AG20443 (cell line): ENCODE measurements around the gene PFDN1.

Source experiments
- DNase-seq: peaks from one replicate; pipeline ENCODE4 v3.0.0; 2012; ENCODE audit warnings: low spot score, mixed read lengths

Gene PFDN1

DNA sequence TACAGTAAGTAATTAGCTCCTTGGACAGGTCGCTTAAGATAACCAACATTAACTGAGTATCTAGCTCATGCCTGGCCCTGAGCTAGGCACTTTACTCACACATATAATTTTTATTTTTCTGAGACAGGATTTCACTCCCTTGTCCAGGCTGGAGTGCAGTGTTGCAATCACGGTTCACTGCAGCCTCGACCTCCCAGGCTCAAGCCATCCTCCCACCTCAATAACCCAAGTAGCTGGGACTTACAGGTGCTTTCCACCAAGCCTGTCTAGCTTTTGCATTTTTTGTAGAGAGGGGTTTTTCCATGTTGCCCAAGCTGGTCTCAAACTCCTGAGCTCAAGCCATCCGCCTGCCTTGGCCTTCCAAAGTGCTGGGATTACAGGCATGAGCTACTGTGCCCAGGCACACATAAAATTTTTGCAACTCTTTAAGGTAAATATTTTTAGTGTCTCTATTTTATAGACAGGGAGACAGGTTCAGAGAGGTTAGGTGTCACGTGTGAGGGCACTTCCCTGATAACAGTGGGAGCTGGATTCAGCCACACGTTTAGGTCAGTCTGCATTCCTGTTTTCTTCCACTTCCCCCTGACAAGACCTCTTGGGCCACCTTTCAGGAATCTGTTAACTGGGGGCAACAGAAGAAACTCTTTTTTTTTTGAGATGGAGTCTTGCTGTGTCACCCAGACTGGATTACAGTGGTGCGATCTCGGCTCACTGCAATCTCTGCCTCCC is 25.3 kb upstream of the PFDN1 start:
- no peak for DNase-seq

DNA sequence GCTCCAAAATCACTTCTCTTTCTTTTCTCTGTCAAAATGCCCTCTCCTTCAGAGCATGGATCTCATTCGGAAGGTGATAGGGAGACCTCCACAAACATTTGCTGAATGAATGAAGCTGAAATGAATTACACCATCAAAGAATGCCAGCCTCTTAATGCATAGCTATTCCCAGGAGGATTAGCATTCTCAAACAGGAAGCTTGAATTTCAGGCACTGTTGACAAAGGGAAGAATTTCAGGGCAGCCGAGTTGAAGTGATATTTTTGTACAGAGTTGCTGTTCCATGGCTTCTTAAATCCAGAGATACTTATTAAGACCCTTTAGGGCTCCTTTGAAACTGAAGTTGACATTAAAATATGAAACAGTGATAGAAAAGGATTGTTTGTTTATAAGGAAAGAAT is 24.7 kb upstream of the PFDN1 start:
- DNase-seq, result no peak

DNA sequence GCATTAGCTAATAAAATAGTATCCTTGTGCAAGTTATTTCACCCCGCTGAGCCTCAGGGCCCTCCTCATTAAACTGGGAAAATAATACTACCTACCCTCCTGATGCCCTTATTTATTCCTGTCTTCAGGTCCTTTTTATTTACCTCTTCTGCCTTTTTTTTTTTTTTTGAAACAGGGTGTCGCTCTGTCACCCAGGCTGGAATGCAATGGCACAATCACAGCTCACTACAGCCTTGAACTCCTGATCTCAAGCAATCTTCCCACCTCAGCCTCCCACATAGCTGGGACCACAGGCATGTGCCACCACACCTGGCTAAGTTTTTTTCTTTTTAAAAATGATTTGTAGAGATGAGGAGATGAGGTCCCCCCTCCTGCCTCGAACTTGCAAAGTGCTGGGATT is 22.6 kb upstream of the PFDN1 start:
- DNase-seq, result no peak

DNA sequence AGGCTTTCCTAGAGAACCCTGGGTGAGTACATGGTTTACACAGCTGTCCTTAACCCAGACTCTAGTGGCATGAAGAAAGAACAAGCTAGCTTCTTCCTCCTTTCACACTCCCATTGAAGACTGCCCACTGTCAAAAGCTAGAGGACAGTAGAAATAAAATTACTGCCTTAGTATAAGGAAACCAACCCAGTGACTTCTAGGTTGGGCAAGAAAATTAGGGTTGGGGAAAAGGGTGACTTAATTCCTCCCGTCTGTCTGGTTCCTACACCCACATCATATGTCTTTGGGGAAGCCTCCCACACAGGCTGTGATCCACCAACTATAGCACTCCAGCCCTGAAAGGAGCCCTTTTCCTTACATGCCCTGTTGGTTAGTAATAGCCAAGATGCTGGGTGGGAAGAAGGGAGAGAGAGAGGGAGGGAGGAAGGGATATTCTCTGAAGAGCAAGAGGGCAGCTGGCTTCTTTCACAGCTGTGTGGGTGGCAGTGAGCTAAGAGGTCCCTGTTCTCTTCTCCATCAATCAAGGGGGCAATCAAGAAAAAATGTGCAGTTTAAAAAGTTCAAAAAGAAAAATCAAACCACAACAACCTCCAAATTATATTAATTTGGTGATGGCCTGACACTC is 21.8 kb upstream of the PFDN1 start:
- DNase-seq, result no peak

DNA sequence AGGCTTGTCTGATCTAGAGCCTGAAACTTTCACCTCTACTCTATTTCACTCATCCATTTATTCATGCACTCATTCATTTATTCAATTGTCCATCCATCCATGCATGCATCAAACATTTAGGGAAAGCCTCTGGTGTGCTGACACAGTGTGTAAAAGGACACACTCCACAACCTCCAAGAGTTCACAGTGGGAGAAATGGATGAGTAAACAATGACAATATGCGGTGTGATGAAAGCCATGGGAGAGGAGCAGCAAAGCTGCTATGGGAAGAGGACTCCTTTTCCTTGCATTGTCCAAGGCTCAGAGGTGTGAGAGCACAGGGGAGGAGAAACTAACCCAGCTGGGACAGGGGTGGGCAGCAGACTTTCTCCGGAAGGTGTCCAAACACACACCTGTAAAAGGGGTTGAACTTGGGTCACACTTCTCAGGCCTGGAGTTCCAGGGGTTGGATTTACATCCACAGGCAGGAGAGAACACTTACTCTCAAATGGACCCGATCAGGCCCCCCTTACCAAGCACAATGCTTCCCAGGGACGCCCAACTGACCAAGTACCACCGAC is 21.2 kb upstream of the PFDN1 start:
- DNase-seq, result no peak

DNA sequence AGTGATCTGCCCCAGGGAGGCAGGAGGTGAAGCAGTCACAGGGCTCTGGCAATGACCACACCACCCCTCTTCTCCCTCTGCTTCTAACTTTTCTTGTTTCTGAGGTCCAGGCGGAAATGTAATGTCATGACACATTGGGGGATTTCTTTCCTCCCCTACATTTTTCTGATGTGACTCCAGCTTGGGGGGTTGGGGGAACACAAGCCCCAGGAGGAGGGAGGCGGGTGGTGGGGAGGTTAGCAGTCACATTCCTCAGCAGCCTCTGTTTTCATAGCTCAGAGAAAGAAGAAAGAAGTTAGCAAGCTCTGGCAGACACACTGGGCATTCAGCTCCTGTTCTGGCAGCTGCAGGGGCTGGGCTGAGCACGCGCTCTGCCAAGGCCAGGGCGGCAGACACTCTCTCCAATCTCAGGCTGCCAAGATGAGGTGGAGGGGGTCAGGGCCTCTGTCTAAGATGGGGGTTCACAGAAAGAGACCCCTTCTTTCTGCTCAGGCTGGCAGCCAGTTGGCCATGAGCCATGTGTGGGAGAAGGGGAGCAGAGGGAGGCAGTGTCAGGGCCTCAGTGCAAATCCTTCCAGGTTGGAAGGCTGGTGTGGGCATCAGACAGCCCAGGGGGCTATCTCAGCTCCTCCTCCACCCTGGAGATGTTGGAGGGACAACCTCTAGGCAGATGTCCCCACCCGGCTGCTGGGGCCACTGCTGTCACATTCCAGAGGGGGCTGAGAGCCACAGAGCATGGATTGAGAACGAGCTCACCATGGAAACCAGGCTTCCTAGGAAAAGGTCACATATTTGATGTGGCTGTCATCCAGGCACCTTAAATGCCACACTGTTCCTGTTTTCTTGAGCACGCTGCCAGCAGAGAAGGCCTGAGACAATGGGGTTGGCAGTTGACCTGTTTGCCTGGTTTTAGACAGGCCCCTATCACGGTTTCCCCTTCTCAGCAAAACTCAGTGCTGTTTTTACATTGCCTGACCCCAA is 20.1 kb upstream of the PFDN1 start:
- peak; percentile 90 for DNase-seq

DNA sequence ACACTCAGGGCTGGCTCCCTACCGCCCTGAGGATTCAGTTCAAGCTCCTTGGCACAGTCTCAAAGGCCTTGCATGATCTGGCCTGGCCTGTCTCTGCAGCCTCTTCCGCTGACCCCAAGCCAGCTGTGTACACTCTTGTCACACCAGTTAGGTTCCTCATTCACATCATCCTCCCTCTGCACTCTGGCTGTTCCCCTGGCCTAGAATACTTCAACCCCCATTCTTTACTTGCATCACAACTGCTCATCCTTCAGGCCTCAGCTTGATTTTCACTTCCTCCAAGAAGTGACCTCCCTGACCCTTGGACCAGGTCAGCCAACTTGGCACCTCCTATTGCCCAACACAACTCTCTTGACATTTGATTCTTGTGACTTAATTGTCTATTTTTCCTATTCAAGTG is 18.9 kb upstream of the PFDN1 start:
- DNase-seq, result no peak

DNA sequence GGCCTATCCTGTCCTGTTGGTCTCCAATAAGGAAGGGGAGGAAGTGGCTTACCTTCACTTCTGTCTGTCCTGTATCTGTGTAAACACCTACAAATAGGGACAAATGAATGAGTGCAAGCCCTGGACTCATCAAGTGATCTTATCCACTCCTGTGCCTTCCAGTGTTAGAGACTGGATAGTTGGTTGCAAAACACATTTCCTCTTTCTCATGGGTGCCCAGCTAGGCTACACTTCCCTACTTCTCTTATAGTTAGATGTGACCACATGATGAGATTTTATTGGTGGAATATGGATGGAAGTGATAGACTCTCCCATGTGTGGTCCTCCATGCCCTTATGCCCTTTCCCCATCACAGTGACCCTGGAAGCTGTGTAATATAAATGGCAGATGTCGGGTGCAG is 16.9 kb upstream of the PFDN1 start:
- no peak for DNase-seq

DNA sequence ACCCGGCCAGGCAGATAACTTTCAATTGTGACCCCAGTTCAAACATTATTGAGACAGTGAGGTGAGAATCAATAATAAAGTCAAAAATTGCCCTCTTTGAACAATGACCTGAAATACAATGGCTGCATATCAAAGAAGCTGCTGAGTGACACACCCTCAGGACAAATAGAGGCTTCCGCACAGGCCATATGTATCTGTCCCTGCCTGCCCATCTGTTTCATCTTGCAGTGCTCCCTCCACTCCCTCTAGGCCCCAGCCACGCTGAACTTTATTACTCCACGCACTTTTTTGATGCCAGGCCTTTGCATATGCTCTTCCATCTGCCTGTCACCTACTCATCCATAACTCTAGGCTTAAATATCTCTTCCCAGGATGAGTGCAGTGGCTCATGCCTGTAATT is 15.9 kb upstream of the PFDN1 start:
- no peak for DNase-seq

DNA sequence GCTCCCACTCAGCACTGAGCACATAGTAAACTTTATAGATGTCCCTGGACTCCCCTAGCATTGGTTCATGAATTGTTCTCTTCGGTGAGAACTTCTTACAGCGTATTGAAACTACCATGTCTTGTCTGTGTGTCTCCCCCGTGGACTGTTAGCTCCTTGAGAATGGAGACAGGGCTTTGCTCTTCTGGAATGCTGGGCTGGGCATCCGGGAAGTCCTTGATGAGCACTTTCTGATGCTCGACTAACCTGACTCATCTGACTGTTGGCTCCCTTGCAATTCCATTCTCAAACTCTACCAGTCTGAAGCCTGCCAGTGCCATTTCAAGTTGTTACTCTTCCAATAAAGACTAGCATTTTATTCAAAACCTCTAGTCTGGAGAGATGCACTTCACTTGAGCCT is 15.0 kb upstream of the PFDN1 start:
- peak; percentile 58 for DNase-seq

DNA sequence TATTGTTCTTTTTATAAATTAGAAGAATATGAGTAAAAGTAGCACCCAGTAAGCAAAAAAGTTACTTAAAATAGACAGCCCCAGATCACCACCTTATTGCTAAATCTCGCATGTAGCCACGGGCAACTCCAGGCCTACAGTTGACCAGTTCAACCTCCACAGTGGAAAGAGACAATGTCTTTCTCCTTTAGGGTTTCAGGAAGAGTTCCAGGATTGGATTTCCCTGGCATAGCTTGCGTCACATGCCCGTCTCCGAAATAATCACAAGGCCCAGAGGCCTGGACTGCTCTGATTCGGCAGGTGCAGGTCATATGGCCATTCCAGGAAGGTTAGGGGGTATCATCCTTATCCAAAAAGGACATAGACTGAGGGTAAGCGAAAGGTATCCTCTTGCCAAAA is 9.9 kb upstream of the PFDN1 start:
- no peak for DNase-seq

DNA sequence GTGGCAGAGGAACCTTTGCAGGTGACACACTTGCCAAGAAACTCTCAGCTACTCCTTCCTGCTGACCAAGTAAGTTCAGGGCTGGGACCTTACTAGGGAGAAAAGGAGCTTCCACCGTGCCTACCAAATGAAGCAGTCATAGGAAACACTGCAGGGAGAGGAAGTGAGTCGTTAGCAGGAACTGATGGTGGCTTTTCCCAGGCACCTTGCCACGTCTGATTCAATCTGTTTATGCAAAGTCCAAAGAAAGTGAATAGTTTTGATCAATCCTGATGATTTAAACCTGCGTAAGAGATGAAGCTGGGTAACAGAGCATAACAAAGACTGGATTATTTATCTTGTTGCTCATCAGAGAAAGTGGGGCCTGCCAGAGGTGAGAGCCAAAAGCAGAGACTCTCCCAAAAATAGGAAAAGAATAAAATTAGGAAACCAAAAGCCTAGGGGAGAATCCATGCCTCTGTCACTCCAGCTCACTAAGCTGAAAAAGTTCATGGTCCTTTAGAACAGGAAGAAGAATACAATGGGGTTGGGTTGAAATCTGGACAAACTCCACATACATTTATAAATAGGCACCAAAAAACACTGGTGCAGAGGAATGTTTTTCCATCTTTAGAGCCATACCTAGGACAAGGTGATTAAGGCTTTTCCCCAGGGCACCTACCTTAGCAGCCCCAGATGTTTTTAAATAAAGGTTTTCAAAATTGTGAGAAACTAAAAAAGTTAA is 9.3 kb upstream of the PFDN1 start:
- peak; percentile 65 for DNase-seq

DNA sequence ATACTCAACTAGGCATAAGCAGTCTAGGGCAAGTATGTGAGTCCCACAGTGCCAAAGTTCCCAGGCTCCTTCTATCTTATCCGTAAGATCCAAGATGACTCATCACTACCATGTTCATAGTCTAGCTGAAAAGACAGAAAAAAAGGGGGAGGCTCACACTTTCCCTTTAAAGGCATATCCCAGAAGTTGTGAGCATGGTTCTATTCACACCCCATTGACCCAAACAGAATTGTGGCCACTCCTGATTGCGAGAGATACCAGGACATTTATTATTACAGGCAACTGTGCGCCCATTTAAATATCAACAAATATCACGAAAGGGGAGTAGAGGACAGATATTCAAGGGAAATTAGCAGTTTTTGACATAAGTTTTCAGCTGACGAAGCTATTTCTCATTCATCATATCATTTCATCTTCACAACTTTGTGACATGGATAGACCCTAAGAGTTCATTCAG is 8.1 kb upstream of the PFDN1 start:
- peak; percentile 58 for DNase-seq

DNA sequence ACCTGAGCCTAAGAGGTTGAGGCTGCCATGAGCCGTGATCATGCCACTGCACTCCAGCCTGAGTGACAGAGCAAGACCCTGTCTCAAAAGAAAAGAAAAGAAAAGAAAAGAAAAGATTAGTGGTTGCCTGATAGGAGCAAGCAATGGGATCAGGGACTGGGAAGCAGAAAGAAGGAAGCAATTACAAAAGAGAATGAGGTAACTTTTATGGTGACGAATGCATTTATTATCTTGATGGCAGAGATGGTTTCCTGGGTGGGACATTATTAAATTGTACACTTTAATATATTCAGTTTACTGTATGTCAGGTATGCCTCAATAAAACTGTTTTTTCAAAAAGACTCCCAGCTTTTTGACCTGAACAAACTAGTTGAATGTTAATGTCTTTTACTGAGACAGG is 7.5 kb upstream of the PFDN1 start:
- no peak for DNase-seq

DNA sequence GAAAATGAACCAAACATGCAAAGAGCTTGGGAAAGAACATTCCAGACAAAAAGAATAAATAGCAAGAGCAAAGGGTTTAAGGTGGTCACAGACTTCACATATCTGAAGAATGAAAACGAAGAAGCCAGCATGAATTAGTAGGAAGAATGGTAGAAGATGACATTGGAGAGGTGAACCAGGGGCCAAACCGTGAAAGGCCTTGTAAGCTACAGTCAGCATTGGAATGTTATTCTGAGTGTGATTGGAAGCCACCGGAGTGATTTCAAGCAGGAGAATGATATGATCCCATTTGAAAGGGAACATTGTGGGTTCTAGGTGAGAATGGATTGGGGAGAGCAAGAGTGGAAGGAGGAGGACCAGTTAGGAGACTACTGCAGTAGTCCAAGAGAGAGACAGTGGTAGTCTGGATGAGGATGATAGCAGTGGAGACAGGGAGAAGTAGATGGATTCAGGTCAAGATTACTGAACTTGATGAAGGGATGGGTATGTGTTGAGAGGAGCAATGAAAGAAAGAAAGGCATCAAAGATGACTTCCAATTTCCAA is 6.9 kb upstream of the PFDN1 start:
- DNase-seq, result no peak

DNA sequence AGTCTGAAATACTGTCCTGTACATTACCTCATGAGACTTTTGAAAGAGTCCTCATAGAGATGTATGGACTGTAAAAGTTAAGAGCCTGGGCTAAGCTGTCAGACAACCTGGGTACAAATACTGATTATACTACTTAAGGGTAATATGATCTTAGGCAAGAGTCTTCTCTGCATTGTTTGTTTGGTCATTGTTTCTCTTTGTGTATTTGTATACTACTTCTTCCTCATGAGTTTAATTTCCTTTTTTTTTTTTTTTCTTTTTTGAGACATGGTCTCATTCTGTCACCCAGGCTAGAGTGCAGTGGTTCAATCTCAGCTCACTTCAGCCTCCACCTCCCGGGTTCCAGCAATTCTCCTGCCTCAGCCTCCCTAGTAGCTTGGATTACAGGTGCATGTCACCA is 2.6 kb upstream of the PFDN1 start:
- DNase-seq, result no peak

DNA sequence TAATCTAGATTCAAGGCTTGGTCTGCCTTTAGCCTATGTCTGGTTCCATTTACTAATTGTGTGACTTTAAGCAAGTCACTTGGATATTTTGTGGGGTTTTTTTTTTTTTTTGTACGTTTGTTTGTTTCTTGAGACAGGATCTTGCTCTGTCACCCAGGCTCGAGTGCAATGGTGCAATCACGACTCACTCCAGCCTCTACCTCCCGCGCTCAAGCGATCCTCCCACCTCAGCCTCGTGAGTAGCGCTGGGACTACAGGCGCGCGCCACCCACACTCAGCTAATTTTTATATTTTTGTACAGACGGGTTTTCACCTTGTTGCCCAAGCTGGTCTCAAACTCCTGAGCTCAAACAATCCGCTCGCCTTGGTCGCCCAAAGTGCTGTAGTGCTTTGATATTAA is 1.1 kb upstream of the PFDN1 start:
- DNase-seq, result no peak

DNA sequence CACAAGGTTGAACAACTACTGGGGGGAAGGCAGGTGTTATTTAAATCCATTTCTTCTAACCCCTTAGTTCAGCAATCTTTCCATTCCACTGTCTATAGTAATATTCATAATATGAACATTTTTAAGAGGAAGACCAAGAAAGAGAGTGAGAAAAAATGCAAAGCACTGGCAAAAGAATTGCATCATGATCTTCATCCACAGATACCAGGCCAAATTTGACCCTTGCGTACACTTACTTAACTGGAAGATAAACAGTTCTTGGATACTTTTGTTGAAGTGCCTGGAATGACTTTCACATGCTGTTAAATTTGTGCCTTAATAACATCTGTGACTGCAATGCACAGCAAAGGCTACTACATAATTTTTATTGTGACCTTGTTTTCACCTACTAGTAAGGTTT is 1.8 kb downstream of the PFDN1 start:
- DNase-seq, result no peak

DNA sequence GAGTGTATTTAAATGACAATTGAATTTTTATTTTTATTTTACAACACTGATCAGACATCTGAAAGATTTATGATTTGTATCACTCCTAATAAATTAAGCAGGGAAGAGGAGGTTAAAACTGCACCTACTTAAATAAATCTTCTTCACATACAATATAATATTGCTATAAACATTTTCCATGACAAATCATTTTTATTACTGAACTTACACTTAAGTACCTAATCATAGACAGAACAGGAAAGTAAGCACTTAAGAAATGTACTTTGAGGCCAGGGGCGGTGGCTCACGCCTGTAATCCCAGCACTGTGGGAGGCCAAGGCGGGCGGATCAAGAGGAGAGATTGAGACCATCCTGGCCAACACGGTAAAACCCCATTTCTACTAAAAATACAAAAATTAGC is 3.8 kb downstream of the PFDN1 start:
- no peak for DNase-seq

DNA sequence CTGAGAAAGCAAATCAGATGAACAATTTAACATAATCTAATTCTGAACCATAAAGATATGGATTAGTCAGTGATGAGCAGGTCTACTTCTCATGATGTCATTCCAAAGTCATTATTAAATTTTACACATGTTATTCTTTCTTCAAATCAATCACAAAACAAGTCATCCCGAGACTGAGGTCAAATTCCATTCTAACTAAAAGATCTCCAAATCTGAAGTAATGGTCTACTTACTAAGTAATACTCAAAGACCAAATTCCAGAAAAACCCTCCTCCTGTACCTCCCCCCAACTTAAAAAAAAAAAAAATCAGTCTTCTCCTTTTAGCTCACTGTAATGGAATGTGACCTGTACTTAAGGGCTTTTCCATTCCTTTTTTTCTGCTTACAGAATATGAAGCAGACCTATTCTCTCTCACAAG is 4.7 kb downstream of the PFDN1 start:
- DNase-seq, result no peak

DNA sequence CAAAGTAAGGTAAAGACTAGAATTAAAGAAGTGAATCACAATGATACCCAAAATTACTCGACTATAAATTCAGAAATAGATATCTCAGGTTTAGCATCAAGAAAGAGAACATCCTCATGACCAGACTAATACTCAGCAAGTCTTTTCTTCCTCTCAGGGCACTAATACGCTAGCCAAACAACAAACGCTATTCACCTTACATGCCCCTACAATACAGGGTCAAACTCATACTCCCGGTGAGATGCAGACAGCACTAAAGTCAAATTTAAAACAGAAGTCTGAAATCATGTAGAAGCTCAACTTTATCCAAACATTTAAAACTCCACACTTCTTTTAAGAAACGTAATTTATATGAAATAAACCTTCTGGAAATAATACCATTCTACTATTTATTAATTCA is 5.6 kb downstream of the PFDN1 start:
- no peak for DNase-seq

DNA sequence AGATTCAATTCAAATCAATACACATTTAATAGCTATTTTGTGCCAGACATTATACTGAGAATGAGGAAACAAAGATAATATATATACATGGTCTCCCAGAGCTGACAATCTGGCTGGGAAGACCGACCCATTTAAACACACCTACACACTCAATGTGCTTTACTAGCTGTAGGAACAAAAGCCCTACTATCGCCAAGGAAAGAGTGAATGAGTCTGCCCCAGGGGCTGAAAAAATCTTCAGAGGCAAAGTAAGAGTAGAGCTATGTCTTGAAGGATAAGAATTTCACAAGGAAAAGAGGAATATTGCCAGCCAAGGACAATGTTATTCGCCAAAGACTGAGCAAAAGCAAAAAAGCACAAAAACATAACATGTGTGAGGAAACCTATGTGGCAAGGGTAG is 6.6 kb downstream of the PFDN1 start:
- no peak for DNase-seq
